HG03175 (cell line): ENCODE measurements around the gene CSTF3.
"Not testable (repeated sequence)": the region's sequence is repeated elsewhere in the genome, so short reads cannot be mapped to it uniquely, and the experiment has no call there.

Experiments
- ATAC-seq: cut with Tn5 transposase; IDR thresholded peaks from one replicate; pipeline ENCODE4 v1.9.1; 2021; ENCODE audit warnings: mild to moderate bottlenecking, moderate library complexity; ENCODE audit not compliant: unreplicated experiment

CSTF3 gene

DNA sequence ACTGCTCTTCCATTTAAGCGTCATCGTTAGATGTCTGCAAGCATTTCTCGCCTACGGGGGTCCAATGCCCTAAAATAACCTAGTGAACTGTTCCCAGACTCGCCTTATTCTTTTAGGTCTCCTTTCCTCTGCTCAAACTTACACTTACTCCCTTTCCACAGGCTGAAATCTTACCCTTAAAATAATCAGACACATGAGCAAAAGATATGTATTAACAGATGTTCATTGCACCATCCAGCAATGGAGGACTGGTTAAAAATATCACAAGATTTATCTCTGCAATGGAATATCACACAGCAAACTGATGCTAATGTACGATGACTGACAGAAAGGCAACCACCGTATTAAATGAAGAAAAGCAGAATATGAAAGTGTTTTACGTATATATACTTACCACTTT is 1.6 kb upstream of the CSTF3 start:
- ATAC-seq: no peak

DNA sequence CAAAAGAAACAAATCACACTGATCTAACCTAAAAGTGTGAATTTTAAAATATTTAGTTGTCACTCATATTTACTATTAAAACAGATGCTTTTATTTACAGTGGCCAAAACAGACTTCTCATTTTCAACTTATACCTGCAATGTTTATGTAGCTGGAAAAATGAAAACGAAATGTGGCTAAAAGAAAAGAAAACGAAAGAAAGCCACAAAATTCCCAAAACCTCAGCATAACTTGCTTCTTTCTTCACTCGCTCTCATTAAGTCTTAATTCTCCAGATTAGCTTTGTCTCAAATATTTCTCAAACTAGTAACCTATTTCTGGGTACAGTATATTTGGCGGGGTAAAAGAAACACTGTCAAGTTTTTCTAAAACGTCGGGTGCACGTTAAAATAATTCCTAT is 693 bp downstream of the CSTF3 start:
- ATAC-seq: no peak

DNA sequence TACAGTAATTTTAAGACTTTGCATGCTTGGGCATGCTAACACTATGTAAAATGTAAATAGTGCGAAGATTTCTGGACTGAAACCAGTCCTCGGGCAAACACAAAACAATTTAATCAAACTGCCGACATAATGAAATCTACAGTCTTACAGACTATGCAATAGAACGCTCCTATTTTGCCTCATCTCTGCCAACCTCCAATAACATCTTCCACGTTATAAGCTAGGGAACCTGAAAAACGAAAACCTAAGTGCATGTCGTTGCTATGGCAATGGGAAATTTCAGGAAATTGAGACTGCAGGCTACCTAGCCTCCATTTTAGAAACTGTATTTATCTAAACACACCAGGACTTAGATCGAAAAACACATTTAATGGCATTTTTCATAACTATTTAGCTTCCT is 1.1 kb downstream of the CSTF3 start:
- ATAC-seq: no peak

DNA sequence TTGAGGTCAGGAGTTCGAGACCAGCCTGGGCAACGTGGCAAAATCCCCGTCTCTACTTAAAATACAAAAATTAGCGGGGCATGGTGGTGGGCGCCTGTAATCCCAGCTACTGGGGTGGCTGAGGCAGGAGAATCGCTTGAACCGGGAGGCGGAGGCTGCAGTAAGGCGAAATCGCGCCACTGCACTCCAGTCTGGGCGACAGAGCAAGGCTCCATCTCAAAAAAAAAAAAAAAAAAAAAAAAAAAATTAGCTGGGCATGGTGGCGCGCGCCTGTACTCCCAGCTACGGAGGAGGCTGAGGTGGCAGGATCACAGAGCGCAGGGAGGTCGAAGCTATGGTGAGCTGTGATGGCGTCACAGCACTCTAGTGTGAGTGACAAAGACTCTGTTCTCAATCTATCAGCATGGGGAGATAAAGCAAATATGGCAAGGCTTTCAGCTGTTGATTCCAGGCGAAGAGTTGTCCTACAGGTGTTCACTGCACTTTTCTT is 1.9 kb downstream of the CSTF3 start:
- not testable (repeated sequence) for ATAC-seq

DNA sequence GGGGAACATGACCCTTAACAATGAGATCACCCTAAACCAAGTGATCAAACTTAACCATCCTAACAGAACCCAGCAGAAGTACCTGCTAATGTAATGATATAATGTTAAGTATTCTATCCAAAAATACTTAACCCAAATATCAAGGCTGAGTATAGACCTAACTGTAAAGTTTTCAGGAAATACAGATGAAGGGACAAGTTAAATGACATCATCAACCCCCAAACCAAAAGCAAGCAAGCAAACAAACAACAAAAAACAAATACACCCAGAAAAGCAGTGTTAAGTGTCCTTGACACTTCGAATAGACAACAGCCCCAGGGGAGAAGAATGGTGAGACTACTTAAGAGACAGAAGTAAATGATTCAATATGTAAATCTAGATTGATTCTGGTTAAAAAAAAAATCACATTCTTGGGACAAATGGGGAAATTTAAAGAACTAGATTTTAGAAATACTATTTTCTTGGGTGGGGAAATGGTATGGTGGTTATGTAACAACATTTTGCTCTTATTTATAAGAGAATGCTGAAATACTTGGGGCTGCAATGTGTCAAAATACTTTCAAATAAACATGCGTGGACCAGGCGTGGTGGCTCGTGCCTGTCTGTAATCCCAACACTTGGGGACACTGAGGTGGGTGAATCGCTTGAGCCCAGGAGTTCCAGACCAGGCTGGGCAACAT is 2.5 kb downstream of the CSTF3 start:
- no peak for ATAC-seq

DNA sequence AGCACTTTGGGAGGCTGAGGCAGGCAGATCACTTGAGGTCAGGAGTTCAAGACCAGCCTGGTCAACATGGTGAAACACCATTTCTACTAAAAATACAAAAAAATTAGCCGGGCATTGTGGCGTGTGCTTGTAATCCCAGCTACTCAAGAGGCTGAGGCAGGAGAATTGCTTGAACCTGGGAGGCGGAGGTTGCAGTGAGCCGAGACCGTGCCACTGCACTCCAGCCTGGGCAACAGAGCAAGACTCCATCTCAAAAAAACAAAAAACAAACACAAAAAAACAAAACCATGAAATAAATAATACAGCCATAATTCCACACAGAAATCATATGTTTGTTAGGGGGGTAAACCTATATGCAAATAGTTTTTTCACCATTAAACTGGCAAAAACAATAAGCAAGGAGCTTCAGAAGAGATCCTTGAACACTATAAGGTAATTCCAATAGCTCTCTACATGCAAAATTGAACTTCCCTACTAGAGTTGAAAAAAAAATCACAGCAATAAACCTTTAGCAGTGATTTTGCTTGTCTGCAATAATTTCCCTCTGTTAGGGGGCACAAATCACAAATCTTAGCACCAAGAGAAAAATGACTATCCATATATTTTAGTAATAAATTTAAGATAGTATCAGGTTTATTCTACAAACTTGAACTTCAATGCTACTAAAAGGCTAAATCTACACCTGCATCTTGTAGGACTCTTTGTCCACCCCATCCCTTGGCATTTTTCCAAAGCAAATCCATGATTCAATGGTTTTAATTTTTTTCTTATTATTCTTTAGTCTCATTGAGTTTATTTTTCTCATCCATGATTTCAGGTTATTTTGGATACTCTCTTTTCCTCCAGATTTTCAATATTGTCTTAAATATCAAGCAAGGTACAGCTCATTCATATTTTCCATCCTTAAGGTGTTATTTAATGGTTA is 3.9 kb downstream of the CSTF3 start:
- ATAC-seq: no peak

DNA sequence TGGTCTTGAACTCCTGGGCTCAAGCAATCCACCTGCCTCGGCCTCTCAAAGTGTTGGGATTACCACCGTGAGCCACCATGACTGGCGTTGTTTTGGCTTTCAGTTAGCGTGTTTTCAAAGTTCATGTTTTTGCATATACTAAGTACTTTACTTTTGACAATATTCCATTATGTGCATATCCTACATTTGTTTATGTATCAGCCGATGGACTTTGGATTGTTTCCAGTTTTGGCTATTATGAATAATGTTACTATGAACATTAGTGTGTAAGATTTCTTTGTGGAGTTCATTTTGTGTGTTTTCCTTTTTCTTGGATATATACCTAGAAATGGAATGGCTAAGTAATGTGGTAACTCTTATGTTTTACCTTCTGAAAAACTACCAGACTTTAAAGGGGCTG is 9.9 kb downstream of the CSTF3 start:
- no peak for ATAC-seq

DNA sequence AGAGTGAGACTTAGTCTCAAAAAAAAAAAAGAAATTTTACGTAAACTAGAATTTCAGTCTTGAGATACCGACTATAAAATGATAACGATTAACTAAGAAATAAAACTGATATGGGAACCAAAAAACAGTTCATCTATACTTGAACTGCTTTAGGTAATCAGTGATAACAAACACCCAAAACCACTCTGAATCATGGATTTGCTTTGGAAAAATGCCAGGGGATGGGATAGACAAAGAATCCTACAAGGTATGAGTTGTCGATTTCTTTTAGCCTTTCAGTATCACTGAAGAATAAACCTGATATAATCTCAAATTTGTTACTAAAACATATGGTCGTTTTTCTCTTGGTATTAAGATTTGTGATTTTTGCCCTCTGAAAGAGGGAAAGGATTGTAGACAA is 13.7 kb downstream of the CSTF3 start:
- no peak for ATAC-seq

DNA sequence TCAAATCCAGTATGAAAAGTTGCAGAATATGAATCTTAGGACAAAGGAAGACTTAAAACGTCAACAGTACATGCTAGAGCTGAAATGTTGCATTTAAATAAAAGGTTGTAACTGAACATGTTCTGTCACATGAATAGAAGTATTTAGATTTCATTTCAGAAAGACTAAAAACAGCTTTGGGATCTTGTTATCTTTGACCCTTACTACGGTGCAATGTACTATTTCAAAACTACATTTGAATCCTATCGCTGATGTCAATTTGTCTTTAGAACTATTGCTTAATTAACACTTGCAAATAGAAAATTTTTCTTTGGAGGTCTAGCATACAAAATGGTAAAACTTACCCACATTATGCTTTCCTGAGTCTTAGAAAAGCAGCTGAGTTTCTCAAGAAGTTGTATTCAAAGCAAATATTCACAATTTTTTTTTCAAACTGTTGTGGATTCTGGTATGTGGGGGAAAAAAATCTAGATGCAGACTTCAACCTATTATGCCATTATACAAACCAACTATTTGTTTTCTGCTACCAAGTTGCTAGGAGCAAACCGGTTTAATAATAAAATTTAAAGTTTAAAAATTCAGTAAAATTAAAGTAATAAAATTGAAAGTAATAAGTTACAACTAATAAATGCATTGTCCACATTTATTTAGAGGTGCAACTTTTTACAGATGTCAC is 25.4 kb downstream of the CSTF3 start:
- no peak for ATAC-seq

DNA sequence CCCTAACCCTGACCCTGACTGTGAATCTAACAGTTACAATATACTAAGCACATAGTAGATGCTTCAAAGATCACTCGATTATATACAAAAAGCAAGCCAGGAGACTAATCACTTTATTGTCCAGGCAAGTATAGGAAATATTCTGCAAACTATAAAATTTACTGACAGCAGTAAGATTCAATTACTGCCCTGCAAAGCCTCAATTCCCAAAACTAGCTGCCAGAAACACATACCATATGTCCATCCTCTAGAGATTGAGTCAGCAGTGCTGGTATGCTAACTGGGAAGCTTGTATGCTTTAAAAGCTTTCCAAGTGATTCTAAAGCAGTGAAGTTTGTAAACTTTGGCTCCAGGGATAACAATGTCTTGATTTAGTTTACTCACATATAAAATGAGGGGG is 26.1 kb downstream of the CSTF3 start:
- no peak for ATAC-seq

DNA sequence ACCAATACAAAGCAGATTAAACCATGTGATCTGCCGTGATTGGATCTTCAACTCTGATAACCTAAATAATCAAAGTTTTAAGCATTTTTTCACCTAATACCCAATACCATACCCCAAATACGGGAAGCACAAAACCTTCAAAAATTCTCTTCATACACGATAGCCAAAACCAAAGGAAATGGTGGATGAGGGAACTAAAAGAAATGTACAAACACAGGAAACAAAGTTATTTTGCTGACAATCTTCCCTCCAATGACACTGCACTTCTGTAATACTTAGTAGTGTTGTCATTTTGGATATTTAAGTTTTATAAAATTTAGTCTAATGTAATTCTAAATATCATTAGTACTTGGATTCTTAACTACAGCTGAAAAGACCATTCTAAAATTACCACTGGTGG is 27.0 kb downstream of the CSTF3 start:
- ATAC-seq: no peak

DNA sequence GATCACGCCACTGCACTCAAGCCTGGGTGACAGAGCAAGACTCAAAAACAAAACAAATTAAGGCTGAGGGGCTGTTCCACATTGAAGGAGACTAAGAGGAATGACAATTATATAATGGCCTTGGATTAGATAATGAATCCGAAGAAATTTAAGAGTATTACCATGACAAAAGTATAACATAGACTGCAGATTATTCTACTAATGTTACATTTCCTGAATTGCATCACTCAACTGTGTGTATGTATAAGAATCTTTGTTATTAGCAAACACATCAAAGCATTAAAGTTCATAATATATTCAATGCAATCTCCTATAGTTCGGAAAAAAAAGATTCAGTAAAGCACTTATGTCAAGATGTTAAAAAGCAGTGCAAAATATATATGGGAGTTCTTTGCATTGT is 27.5 kb downstream of the CSTF3 start:
- no peak for ATAC-seq

DNA sequence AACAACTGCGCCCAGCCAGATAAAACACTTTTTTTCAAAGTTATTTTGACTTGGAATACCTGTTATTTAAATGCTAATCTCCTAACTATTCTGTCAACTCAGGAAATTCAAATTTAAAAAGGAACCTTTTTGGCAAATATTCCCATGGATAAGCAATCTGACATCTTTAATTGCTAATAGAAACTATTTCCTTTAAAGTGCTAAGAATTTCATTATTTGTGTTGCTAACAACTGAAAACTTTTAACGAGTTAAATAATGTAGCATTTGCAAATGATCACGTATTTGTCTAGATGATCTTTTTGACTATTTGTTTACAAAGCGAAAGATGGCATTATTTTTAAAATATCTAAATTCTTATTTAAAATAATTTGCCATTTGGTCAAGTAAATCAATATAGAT is 28.8 kb downstream of the CSTF3 start:
- no peak for ATAC-seq

DNA sequence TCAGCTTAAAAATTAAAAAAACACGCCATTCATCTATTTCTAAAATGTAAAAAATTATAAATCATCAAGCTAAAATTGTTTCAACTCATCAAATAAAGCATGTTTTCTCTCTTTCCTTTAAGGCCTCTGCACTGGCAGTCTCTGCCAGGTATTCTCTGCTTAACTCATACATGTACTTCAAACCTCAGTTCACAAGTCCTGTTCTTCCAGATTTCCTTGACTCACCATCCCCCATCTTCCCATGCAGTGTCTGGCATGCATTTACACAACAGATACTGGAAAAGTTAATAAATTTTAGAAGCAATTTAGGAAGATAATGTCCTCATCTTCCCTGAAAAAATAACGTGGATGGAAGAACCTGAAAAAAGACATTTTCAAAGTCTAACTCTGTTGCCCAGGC is 32.5 kb downstream of the CSTF3 start:
- no peak for ATAC-seq

DNA sequence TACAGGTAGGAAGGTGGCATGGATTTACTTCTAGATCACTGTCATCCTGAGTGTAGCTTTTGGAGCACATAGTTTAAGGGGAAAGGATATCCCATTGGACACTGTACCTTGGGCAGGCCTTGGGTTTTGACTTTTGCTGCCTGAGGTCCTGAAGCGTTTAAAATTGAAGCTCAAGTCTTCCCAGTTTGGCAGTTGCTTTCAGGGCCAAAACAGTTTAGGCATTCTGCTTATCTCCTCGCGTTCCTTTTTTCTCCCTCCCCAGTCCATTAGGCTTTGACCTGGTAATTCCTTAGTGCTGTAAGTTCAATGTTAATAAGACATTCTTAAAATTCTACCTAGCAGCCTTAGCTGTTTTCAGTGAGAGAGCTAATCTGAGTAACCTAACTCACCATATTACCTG is 35.7 kb downstream of the CSTF3 start:
- ATAC-seq: no peak

DNA sequence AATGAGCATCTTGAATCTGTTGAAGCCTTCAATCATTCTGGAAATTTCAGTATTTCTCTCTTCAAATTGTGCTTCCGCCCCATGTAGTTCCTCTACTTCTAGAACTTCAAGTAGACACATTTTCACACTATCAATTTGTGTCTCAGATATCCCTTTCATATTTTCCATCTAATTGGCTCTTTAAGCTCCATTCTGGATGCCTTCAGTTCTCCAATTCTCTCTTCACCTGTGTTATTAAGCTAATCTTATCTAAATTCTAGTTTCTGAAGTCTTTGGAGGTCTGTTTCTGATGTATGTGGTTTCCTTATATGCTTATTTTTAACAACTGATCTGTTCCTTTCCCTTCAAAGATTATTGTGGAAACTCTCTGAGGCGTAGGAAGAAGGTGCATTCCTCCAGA is 36.3 kb downstream of the CSTF3 start:
- no peak for ATAC-seq

DNA sequence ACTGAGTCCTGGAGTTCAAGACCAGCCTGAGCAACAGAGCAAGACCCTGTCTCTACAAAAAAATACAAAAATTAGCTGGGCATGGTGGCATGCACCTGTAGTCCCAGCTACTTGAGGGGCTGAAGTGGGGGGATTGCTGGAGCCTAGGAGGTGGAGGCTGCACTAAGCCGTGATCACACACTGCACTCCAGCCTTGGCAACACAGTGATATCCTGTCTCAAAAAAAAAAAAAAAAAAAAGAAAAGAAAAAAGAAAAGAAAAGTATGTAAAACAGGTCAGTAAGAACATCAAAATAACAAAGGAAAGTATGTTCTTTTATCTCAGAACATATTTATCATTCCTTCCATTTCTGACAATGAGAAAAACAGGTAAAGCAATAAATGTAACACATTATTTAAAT is 38.6 kb downstream of the CSTF3 start:
- ATAC-seq: not testable (repeated sequence)

DNA sequence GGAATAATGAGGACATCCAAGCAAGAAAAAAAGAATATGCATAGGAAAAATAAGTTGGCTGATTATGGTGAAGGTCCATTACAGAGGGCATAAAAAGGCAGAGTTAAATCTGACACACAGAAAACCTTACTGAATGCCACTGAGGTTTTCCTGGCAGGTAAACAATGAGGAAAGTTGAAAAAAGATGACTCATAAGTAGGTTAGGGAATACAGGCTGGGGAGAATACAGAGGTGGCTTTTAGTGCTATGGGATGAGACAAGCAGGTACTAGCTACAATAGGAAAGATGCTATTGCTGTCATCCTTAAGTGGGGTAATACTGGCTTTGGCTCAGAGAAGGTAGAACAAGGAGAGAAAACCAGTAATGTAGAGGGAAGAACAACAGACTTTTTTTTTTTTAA is 44.7 kb downstream of the CSTF3 start:
- no peak for ATAC-seq

DNA sequence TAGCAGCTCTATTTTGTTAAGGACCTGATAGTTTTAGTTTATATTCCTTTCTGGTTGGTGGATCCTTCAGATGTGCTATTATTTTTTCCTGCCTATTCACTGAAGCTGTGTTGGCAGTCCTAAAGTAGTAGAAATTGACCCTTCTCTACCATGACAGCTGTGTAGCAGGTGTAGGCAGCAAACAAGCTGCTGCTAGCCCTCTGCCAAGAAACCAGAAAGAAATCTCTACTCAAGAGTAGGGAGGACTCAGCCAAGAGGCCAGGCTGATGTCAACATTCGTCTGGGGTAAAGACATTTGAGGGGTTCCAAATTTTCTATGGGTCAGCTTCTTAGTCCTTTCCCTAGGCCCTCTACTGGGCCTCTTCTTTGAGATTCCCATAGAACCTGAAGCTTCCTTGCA is 51.2 kb downstream of the CSTF3 start:
- no peak for ATAC-seq

DNA sequence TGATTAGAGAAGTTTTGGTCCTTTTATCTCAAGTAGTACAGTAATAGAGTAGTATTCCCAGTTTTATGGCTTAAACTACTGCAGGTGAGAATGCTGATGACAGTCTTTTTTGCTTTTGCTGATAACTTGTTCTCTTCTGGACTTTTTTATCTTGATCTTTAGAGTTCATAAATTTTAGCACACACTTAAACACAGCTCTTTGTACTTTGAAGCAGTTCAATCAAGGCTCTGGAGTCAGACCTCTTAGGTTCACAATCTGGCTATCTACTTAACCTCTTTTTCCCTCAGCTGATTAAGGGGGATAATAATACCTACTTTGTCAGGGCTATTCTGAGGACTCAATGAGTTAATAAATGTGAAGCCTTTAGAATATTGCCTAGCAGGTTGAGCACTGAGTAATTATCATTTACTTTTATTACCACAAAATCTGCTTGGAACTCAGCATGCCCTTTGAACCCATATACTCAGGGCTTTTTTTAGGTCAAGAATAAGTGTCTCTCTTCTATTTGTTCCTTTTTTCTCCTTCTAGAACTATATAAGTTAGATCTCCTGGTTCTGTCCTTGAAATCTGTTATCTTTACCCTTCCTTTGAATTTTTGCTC is 51.9 kb downstream of the CSTF3 start:
- ATAC-seq: no peak

DNA sequence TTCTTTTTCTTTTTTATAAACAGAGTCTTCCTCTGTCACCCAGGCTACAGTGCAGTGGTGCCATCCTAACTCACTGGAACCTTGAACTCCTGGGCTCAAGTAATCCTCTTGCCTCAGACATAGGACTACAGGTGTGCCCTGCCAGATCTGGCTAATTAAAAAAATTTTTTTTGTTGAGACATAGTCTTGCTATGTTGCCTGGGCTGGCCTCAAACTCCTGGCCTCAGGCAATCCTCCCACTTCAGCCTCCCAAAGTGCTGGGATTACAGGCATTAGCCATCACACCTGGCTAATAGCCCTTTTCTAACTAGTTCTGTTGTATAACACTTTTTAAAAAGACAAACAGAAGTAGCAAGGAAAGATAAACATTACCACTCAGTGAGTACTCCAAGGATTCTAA is 57.4 kb downstream of the CSTF3 start:
- ATAC-seq: no peak
